Measurements from ENCODE around the gene HSD17B3.

The HSD17B3 gene

DNA sequence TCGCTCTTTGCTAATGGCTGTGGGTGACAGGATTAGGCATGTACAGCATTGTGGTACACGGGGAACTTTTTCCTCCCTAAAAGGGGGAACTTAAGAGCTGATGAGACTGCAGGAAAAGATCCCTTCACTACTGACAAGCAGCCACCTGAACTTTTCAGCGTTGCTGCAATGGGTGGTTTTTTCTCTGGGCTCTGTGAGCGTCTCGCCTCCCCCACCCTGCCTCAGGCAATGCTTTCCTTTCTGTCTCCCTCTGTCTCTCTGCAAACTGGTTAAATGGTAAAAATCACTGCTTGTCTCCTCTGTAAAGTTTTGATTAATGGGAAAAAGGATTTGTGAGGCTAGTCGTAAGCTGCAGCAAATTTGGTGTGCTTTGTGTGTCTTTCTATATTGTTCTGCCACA is 20.3 kb downstream of the HSD17B3 start:
- Mint-ChIP-seq H3K27me3 (peaks cover 5 to 6% of the 10 kb centered on the region in 2 donors), H3K4me3 (no peak overlapping the region), H3K36me3 (no peaks in the 10 kb centered on the region), H3K4me1 (no peaks in the 10 kb centered on the region), H3K9me3 (peaks cover 4 to 6% of the 10 kb centered on the region in 2 donors), H3K27ac (no peak overlapping the region)
- DNase-seq (no peak), ATAC-seq (replicated peaks) (no peak)

DNA sequence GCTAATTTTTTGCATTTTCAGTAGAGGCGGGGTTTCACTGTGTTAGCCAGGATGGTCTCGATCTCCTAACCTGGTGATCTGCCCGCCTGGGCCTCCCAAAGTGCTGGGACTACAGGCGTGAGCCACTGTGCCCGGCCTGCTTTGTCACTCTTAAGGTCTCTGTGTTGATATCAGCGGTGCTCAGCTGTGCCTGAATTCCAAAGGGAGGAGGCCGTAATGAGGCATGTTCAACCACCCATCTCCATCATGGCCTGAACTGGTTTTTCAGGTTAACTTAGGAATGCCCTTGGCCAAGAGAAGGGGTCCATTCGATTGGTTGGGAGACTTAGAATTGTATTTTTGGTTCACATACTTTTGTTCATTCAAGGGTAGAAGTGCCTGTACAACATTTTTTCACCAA is 22.0 kb downstream of the HSD17B3 start:
- peaks cover 5 to 6% of the 10 kb centered on the region in 2 donors for H3K27me3 Mint-ChIP-seq
- H3K36me3 Mint-ChIP-seq, result peaks cover 0 to 2% of the 10 kb centered on the region in 2 donors
- peaks cover 6 to 14% of the 10 kb centered on the region in 2 donors for H3K9me3 Mint-ChIP-seq
- H3K4me1 Mint-ChIP-seq, result no peaks in the 10 kb centered on the region
- no peak overlapping the region for H3K27ac Mint-ChIP-seq
- DNase-seq, result no peak
- no peak overlapping the region for H3K4me3 Mint-ChIP-seq
- ATAC-seq (replicated peaks), result no peak

DNA sequence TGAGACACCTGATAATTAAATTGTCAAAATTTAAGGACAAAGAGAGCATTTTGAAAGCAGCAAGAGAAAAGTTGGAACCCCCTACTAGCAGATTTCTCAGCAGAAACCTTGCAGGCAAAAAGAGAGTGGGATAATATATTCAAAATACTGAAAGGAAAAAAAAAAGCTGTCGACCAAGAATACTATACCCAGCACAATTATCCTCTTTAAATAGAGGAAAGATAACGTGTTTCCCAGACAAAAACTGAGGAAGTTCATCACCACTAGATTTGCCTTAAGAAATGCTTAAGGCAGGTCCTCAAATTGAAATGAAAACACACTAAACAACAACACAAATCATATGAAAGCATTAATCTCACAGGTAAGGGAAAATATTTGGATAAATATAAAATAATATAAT is 27.0 kb downstream of the HSD17B3 start:
- peaks cover 14 to 25% of the 10 kb centered on the region in 2 donors for H3K9me3 Mint-ChIP-seq
- ATAC-seq (replicated peaks), result no peak
- H3K36me3 Mint-ChIP-seq, result peaks cover 0 to 8% of the 10 kb centered on the region in 2 donors
- no peak for DNase-seq
- H3K4me3 Mint-ChIP-seq, result no peak overlapping the region
- no peak overlapping the region for H3K27ac Mint-ChIP-seq
- H3K27me3 Mint-ChIP-seq, result peaks cover 0 to 11% of the 10 kb centered on the region in 2 donors
- no peaks in the 10 kb centered on the region for H3K4me1 Mint-ChIP-seq

DNA sequence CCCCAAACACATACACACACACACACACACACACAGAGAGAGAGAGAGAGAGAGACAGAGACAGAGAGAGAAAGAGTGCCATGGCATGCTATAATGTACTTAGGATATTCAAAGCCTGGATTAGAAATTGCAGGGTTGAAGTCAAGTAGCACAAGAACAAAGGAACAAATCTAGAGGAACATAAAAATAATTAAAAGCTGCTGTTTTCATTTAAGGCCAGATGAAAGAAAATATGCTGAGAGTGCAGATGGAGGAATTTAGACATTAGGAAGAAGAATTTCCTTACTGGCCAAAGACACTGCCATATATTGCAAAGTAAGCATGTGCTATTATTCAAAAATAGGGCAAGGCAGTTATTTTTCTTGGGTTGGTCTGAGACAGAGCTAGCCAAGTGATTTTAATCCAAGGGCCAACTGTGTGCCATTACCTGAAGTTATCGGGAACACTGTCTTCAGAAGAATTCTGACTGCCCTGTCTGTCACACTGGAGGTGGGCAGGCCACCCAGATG is 31.7 kb downstream of the HSD17B3 start:
- DNase-seq (no peak), ATAC-seq (replicated peaks) (no peak)
- peaks cover 6 to 29% of the 10 kb centered on the region in 2 donors for H3K27me3 Mint-ChIP-seq
- H3K4me1 Mint-ChIP-seq, result no peaks in the 10 kb centered on the region
- H3K9me3 Mint-ChIP-seq, result peaks cover 12 to 18% of the 10 kb centered on the region in 2 donors
- no peak overlapping the region for H3K4me3 Mint-ChIP-seq
- H3K36me3 Mint-ChIP-seq, result peaks cover 0 to 8% of the 10 kb centered on the region in 2 donors
- H3K27ac Mint-ChIP-seq, result no peak overlapping the region

DNA sequence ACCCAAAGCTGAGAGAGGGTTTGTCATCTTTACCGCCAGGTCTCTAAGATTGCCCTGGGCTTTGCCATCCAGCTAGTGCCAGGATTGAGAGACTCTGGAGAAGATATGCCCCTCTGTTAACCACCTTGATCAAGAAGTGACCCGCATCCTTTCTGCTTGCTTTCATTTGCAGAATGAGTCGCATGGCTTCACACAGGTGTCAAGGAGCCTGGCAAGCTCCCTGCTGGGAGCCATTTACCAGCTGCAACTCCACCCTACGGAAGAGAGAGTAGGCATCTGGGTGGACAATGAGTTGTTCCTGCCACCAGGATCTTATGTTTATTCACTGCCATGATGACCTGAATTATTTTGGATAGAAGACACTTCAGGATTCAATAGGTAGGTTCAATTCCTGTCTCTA is 43.0 kb downstream of the HSD17B3 start:
- no peak for ATAC-seq (replicated peaks)
- no peaks in the 10 kb centered on the region for H3K4me1 Mint-ChIP-seq
- no peak overlapping the region for H3K4me3 Mint-ChIP-seq
- H3K9me3 Mint-ChIP-seq, result no peaks in the 10 kb centered on the region
- H3K36me3 Mint-ChIP-seq, result no peaks in the 10 kb centered on the region
- no peak overlapping the region for H3K27ac Mint-ChIP-seq
- peaks cover 23 to 29% of the 10 kb centered on the region in 2 donors for H3K27me3 Mint-ChIP-seq
- DNase-seq, result no peak

DNA sequence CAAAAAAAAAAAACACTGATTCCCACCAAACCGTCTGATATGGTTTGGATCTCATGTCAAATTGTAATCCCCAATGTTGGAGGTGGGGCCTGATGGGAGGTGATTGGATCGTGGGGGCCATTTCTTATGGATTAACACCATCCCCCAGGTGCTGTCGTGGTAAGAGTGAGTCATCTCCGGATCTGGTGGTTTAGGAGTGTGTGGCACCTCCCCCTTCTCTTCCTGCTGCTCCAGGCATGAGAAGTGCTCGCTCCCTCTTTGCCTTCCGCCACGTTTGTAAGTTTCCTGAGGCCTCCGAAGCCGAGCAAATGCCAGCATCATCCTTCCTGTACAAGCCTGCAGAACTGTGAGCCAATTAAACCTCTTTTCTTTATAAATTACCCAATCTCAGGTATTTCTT is 45.2 kb downstream of the HSD17B3 start:
- ATAC-seq (replicated peaks) (no peak), DNase-seq (no peak)
- Mint-ChIP-seq H3K36me3 (no peaks in the 10 kb centered on the region), H3K27ac (no peak overlapping the region), H3K4me3 (no peak overlapping the region), H3K4me1 (no peaks in the 10 kb centered on the region), H3K9me3 (no peaks in the 10 kb centered on the region), H3K27me3 (peaks cover 16 to 24% of the 10 kb centered on the region in 2 donors)

DNA sequence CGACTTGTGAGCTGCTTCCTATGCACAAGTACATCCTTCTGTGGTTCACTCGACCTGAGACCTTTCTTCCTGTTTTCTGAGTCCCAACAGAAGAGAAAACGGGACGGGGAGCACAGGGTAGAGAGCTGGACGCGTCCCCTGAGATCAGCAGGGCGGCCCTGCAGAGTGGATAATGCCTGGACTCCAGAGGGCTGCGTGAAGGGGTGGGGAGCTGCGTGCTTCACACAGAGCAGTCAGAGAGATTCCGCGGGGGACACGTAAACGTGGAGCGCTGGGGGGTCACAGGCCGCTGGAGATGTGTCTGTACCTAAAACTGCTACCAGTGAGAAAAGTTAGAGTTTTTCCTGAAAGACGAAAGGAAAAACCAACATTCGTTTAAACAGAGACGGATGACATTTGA is 46.3 kb downstream of the HSD17B3 start:
- Mint-ChIP-seq H3K36me3 (no peaks in the 10 kb centered on the region), H3K27ac (no peak overlapping the region), H3K27me3 (peaks cover 15 to 17% of the 10 kb centered on the region in 2 donors), H3K4me3 (no peak overlapping the region), H3K4me1 (no peaks in the 10 kb centered on the region), H3K9me3 (no peaks in the 10 kb centered on the region)
- no peak for DNase-seq
- no peak for ATAC-seq (replicated peaks)

DNA sequence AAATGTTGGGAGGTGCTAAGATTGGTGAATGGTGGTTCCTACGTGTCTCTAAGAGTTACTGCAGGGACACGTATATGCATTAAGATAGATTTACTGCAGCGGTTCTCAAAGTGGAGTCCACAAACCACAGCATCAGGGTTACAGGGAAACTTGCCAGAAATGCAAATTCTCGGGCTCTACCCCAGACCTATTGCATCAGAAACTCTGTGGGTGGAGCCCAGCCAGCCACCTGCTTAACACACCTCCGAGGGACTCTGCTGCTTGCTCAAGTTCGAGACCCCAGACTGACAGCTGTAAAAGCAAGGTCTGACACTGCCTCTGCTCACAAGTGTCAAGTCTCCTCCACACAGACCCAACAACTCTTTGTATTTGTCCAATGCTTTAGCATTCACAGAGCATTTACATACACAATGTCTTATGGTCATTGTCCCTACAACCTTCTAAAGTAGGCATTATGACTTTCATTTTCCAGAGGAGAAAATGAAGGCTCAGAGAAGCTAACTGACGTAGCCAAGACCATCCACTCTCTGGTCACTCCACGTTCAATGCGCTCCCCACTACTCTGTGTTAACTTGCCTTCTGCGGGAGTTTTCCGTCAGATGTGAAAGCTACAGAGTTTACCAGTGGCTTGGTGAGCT is 48.8 kb downstream of the HSD17B3 start:
- H3K27me3 Mint-ChIP-seq, result peaks cover 15 to 22% of the 10 kb centered on the region in 2 donors
- no peaks in the 10 kb centered on the region for H3K4me1 Mint-ChIP-seq
- H3K9me3 Mint-ChIP-seq, result no peaks in the 10 kb centered on the region
- DNase-seq (no peak), ATAC-seq (replicated peaks) (no peak)
- H3K36me3 Mint-ChIP-seq, result no peaks in the 10 kb centered on the region
- H3K27ac Mint-ChIP-seq, result no peak overlapping the region
- no peak overlapping the region for H3K4me3 Mint-ChIP-seq

DNA sequence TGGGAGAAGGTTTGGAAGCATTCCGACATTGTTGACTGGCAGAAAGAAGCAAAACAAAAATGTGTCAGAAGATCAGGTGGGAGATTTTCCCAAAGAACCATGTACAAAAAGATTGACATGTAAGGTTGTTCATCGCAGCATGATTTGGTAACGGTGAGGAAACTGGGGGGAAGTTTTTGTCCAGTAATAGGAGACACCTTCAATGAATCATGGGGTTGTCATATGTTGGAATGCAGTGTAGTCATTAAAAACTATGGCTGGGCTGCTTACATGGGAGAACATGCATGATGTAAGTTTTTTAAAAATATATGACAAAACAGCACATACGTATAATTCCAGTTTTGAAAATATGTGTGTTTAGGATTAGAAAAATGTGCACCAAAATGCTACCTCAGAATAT is 50.5 kb downstream of the HSD17B3 start:
- Mint-ChIP-seq H3K9me3 (no peaks in the 10 kb centered on the region), H3K27me3 (peaks cover 15 to 23% of the 10 kb centered on the region in 2 donors), H3K4me3 (no peak overlapping the region), H3K36me3 (no peaks in the 10 kb centered on the region), H3K4me1 (no peaks in the 10 kb centered on the region), H3K27ac (no peak overlapping the region)
- DNase-seq (no peak), ATAC-seq (replicated peaks) (no peak)

DNA sequence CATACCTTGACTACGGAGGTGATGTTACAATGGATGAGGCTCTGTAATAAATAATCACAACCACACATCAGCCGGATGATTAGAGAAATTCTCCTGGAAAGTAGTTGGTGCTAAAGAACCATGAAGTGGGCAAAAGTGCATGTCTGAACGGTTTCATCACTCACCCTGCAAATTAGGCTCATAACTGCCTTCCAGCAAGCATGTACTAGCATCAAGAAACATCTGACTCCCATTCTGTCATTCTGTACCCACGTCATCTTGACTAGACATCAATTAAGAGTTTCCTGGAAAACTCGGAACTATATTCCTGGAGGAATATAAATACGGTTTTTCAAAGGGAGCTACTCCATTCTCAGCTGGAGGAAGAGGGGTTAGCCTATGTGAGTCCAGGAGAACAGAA is 52.2 kb downstream of the HSD17B3 start:
- H3K4me3 Mint-ChIP-seq, result no peak overlapping the region

DNA sequence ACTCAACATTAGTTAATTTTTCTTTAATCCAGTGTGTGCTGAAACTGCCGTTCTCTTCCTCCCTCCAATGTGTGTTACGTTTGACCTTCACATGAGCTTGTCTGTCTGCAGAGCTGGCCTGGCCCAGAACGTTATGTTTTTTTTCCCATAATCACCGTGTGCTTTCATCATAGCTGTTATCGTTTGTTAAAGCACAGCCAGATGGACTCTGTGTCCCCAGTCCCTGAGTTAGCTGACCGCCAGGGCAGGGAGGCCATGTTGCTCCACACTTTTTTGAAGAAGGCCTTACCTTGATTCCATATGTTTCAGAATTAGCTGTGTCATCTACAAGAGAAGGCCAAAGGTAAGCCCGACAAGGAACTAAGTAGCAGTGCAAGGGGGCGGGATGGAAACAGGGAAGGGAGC is 55.7 kb downstream of the HSD17B3 start:
- DNase-seq, result no peak
- H3K4me1 Mint-ChIP-seq, result peaks cover 0 to 2% of the 10 kb centered on the region in 2 donors
- no peak overlapping the region for H3K27ac Mint-ChIP-seq
- no peak for ATAC-seq (replicated peaks)
- no peaks in the 10 kb centered on the region for H3K36me3 Mint-ChIP-seq
- peaks cover 21 to 33% of the 10 kb centered on the region in 2 donors for H3K27me3 Mint-ChIP-seq
- H3K9me3 Mint-ChIP-seq, result peaks cover 0 to 2% of the 10 kb centered on the region in 2 donors
- no peak overlapping the region for H3K4me3 Mint-ChIP-seq

More for the DNA sequence above, 52.2 kb downstream of the HSD17B3 start:
- Mint-ChIP-seq H3K27ac (no peak overlapping the region), H3K9me3 (peaks cover 0 to 2% of the 10 kb centered on the region in 2 donors), H3K27me3 (peaks cover 9 to 19% of the 10 kb centered on the region in 2 donors), H3K36me3 (no peaks in the 10 kb centered on the region), H3K4me1 (no peaks in the 10 kb centered on the region)
- ATAC-seq (replicated peaks), result no peak
- DNase-seq, result no peak

DNA sequence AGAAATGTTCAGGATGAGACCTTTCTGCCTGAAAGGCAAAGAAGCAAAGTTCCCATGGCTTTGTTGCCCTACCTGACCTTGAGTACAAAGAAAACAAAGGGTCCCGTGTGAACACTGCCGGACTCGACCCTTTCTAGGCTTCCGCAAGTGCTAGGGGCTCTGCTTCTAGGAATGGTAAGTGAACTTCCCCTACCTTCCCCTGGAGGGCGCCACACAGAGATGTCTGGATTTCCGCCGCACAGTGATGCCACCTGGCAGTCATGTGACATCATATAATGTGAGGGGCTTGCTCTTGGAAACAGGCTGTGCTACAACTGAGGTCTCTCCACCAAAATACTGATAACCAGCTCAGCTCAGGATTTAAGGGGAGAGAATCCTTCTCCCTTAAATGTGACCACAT is 56.6 kb downstream of the HSD17B3 start:
- no peak overlapping the region for H3K4me3 Mint-ChIP-seq
- no peak for DNase-seq
- ATAC-seq (replicated peaks), result no peak
- peaks cover 0 to 2% of the 10 kb centered on the region in 2 donors for H3K4me1 Mint-ChIP-seq
- peaks cover 0 to 2% of the 10 kb centered on the region in 2 donors for H3K9me3 Mint-ChIP-seq
- H3K27ac Mint-ChIP-seq, result no peak overlapping the region
- no peaks in the 10 kb centered on the region for H3K36me3 Mint-ChIP-seq
- peaks cover 26 to 37% of the 10 kb centered on the region in 2 donors for H3K27me3 Mint-ChIP-seq

DNA sequence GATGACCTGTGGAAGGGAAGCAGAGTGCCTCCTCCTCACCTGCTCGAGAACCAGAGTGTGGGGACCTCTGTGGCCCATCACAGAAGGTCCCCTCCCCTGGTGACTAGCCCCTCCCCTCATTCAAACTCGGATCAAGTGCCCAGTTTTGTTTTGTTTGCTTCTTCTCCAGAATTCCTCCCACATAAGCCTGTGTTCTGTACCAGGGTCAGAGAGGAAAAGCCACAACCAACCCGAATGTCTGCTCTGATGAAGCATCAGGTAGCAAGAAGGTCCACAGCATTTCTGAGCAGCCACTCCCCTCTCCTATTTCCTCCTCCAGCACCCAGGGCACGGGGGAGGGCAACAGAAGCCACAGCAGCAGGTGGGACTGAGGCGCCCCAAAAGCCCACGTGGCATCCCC is 58.2 kb downstream of the HSD17B3 start:
- peaks cover 0 to 2% of the 10 kb centered on the region in 2 donors for H3K4me1 Mint-ChIP-seq
- H3K36me3 Mint-ChIP-seq, result no peaks in the 10 kb centered on the region
- no peak overlapping the region for H3K27ac Mint-ChIP-seq
- no peak overlapping the region for H3K4me3 Mint-ChIP-seq
- DNase-seq (no peak), ATAC-seq (replicated peaks) (no peak)
- peaks cover 31 to 44% of the 10 kb centered on the region in 2 donors for H3K27me3 Mint-ChIP-seq
- H3K9me3 Mint-ChIP-seq, result peaks cover 0 to 2% of the 10 kb centered on the region in 2 donors

DNA sequence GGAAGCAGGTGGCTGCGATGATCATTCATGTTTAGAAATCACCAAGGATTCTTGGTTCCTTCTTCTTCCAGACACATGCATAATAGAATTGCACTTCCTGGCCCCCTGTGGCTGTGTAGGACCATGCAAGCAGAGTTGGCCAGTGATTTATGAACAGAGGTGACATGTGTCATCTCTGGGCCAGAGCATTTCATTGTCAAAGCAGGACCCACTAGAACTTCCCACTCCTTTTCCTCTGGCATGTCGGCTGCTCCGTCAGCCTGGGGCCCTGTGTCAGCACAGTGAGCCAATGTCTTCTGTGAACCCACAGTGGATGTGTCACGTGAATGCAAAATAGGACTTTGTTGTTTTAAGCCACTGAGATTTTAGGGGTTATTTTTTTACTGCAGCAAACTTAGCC is 59.2 kb downstream of the HSD17B3 start:
- peaks cover 37 to 51% of the 10 kb centered on the region in 2 donors for H3K27me3 Mint-ChIP-seq
- no peak overlapping the region for H3K27ac Mint-ChIP-seq
- peaks cover 0 to 2% of the 10 kb centered on the region in 2 donors for H3K9me3 Mint-ChIP-seq
- no peak overlapping the region for H3K4me3 Mint-ChIP-seq
- DNase-seq (no peak), ATAC-seq (replicated peaks) (peak in 1 of 2 donors; percentile 29)
- H3K36me3 Mint-ChIP-seq, result no peaks in the 10 kb centered on the region
- H3K4me1 Mint-ChIP-seq, result peaks cover 0 to 2% of the 10 kb centered on the region in 2 donors

DNA sequence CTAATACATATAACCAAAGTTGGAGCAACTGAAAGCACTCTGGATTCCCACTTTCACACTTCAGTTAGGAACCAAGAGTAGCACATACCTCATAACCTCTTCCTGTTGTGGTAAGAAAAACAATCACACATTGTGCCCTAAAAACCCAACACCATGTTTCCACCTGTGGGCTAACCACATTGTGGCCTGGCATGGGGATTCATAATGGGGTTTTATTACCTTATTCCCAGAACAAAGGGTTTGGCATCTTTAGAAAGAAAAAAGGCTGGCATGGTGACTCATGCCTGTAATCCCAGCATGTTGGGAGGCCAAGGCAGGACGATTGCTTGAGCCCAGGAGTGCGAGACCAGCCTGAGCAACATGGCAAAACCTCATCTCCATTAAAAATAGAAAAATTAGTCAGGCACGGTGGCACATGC is 60.6 kb downstream of the HSD17B3 start:
- no peak overlapping the region for H3K27ac Mint-ChIP-seq
- no peaks in the 10 kb centered on the region for H3K36me3 Mint-ChIP-seq
- no peak for DNase-seq

More for the DNA sequence above, 60.6 kb downstream of the HSD17B3 start:
- peak; percentile 44 to 68 for ATAC-seq (replicated peaks)
- no peak overlapping the region for H3K4me3 Mint-ChIP-seq
- H3K9me3 Mint-ChIP-seq, result peaks cover 0 to 2% of the 10 kb centered on the region in 2 donors
- H3K27me3 Mint-ChIP-seq, result peaks cover 41 to 58% of the 10 kb centered on the region in 2 donors
- peaks cover 0 to 2% of the 10 kb centered on the region in 2 donors for H3K4me1 Mint-ChIP-seq

All from stimulated activated naive B cell treated with anti-CD40 and anti-IgM and Interleukin-4, amounts not matched to agents 10 μg/mL and 1 μg/mL and 100 μg/mL, for 72 hours (primary cell).